Liver (tissue), 3 donors: ENCODE results near the gene ENTR1.

ENCODE experiments used
- CTCF ChIP-seq: fragments of 150-350 bp; IDR thresholded peaks from 2 replicates; pipeline ENCODE4 v1.5.1; 2017; ENCODE audit warnings: improper control_type of control experiment, low read depth, low read length; ENCODE audit not compliant: missing input control
- JUND ChIP-seq, 2 donors: IDR thresholded peaks; 2 replicates each; pipeline ENCODE4 v1.6.1; 2016; ENCODE audit warnings: antibody characterized with exemption in 2 of 2
- donor health status: healthy.
- donor health status: healthy.

GRCh38 chr9:136410500-136411287 is at the start of gene ENTR1, which contains the start of gene PMPCA:
- TF ChIP-seq CTCF (no peak), JUND (IDR thresholded peaks at IDR 0.05) (no peak)
